ENCODE measurements around the gene RIN1.
A peak's percentile ranks its signal among the peaks of the same experiment; 100 is the strongest.

- TF ChIP-seq, protein P1, sequence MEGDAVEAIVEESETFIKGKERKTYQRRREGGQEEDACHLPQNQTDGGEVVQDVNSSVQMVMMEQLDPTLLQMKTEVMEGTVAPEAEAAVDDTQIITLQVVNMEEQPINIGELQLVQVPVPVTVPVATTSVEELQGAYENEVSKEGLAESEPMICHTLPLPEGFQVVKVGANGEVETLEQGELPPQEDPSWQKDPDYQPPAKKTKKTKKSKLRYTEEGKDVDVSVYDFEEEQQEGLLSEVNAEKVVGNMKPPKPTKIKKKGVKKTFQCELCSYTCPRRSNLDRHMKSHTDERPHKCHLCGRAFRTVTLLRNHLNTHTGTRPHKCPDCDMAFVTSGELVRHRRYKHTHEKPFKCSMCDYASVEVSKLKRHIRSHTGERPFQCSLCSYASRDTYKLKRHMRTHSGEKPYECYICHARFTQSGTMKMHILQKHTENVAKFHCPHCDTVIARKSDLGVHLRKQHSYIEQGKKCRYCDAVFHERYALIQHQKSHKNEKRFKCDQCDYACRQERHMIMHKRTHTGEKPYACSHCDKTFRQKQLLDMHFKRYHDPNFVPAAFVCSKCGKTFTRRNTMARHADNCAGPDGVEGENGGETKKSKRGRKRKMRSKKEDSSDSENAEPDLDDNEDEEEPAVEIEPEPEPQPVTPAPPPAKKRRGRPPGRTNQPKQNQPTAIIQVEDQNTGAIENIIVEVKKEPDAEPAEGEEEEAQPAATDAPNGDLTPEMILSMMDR (IDR thresholded peaks at IDR 0.05; ENCODE audit: poor library complexity) = peak; percentile 94
- TF ChIP-seq EZH2 (IDR thresholded peaks at IDR 0.05; ENCODE audit: borderline replicate concordance) (no peak), EZH2phosphoT487 (IDR thresholded peaks at IDR 0.05; ENCODE audit: low read depth, severe bottlenecking, unreplicated experiment) (no peak)
Measured at GRCh38 chr11:66311965-66312548, 24.2 kb downstream of the RIN1 start.

All from hepatocyte (in vitro differentiated cells).